OCI-LY7 (cell line): ENCODE data around the gene ZBTB16.

ENCODE experiments used
- CTCF ChIP-seq: fragments of 200-600 bp; sonication (generic); conservative IDR thresholded peaks from 2 replicates; pipeline ENCODE4 v1.5.1; 2014; ENCODE audit warnings: mild to moderate bottlenecking, antibody characterized with exemption, low read length, moderate library complexity, mixed read lengths
- EZH2phosphoT487 ChIP-seq: fragments of 200-600 bp; sonication (generic); IDR thresholded peaks from 2 replicates; pipeline ENCODE4 v1.6.1; 2018; ENCODE audit warnings: low read depth, borderline replicate concordance, mild to moderate bottlenecking, mixed run types, antibody characterized with exemption, low read length, moderate library complexity, mixed read lengths

GRCh38 chr11:114080769-114081168, 21.3 kb downstream of the ZBTB16 start:
- no peak for TF ChIP-seq EZH2phosphoT487
- no peak for TF ChIP-seq CTCF
